Stimulated activated CD4-positive, alpha-beta T cell treated with anti-CD3 and anti-CD28 coated beads, Interleukin-4, amount 100 ng/mL, for 24 hours (primary cell): Measurements from ENCODE around the gene SH3YL1.

Experiments used
- DNase-seq: peaks from one replicate; pipeline ENCODE4 v3.0.0-alpha.2; 2020

The SH3YL1 gene

DNA sequence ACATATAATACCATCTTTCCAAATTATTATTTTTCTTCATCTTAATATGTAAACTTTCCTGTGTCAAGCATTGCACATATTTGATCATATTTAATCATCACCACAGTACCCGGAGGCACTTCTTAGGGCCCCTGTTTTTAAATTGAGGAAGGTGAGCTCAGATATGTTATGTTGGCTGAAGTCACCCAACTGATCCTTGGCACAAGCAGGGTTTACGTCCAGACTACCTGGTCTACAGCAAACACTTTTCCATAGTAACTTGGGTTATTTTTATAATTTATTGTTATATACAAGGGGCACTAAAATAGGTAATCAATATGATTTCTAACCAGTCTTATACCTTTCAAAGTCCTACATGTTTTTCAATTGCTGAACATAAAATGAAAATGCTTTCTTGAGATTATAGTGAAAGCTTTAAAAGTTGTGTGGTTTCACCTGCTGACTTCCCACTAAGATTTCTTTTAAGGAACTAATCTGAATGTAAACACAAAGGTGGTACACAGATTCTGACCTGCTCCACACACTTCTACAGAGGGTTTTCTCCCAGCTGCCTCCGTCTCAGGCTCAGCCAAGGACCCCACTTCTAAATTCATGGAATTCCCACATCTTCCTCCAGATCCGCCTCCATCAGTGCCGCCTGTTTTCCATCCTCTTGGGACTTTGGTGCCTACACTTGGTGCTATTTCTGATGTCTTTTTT lies 52.2 kb downstream of the SH3YL1 start:
- DNase-seq = no peak

DNA sequence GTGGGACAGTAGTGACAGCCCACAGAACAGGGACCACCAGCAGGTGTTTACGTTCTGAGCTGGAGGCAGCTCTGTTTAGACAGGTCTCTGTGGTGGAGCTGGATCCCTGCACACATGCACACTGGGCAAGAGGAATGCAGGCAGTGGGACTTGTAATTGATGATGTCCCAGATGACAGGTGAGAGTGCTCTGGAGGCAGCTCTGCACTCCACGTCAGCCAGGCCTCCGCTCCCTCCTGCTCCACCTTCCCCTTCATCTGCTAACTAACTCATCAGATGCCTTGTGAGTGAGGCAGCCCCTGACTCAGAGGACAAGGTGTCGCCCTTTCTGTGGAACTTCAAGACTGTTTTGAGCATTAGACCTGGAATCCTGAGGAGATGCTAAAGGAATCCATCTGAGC lies 53.2 kb downstream of the SH3YL1 start:
- no peak for DNase-seq

DNA sequence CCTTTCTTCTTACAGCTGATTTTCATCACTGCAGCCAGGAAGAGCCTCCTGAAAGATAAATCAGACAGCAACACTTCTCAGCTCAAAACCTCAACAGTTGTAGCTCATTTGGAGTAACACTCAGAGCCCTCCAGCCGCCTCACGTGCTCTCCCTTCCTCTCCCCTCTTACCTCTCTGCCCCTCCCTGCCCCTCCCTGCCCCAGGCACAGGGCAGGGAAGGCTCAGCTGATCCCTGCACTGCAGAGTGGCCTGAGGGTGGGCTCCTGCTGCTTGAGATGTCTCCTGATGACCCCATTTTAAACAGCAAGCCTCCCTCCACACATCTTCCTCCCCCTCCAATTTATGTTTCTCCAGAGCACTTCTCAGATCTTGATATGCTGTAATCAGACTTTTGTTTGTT lies 54.4 kb downstream of the SH3YL1 start:
- DNase-seq = no peak

DNA sequence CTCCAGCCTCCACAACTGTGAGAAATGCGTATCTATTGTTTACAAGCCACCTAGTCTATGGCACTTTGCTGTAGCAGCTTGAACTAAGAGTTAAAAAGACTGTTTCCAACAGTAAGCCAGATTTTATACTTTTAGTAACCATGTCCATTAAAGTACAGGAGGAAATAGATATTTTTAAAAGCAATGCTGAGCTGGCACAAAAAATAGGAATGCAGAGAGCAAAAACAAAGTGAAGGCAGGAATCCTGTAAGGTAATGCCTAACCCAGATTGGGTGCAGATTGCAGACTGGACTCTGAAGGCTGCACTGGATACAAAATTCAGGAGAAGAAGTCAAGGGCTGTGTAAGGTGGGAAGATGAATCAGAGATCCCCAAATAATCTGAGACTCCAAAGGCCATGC lies 55.5 kb downstream of the SH3YL1 start:
- no peak for DNase-seq

DNA sequence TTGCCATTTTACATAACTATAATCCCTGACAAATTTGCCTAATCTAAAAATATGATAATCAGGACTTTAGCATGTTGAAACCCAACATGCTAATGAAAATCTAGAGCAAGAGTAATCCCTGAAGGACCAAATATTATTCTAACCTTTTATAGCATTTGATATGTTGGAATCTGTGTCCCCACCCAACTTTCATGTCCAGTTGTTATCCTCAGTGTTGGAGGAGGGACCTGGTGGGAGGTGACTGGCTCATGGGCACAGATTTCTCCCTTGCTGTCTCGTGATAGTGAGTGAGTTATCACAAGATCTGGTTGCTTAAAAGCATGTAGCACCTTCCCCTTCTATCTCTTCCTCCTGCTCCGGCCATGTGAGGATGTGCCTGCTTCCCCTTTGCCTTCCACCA lies 59.8 kb downstream of the SH3YL1 start:
- no peak for DNase-seq

DNA sequence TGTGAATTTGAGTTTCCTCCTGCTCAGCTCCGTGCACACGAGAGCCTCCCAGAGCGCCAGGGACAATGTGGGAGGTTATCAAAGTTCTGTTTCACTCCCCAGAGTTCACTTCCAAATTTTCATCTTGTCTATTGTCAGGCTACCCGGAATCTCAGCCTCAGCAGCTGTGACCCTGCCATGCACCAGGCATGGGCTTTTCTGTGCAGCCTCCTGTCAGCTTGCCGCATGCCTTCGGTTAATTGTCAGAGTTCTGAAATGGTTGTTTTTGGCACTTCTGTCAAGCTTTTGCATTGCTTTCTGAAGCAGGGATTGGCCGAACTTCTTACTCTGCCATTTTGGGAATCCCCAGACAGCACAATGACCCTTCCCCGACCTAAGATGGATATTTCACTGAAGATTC lies 60.4 kb downstream of the SH3YL1 start:
- DNase-seq = no peak

DNA sequence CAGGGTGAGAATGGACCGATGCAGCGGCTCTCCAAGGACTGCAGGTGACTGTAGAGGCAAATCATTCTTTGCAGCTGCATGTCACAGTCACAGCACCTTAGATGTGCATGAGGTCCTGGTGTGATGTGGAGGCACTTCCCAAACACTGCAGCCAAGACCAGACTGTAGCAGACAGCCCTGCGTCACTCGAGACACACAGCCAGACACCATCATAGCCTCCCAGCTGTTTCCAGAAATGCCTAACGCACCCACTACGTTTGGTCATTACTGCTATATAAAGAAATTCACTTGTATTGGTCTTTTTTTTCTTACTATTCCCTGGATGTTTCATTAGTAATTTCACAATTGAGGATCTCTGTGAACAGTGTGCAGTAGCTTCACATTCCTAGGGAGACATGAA lies 60.9 kb downstream of the SH3YL1 start:
- DNase-seq = no peak

DNA sequence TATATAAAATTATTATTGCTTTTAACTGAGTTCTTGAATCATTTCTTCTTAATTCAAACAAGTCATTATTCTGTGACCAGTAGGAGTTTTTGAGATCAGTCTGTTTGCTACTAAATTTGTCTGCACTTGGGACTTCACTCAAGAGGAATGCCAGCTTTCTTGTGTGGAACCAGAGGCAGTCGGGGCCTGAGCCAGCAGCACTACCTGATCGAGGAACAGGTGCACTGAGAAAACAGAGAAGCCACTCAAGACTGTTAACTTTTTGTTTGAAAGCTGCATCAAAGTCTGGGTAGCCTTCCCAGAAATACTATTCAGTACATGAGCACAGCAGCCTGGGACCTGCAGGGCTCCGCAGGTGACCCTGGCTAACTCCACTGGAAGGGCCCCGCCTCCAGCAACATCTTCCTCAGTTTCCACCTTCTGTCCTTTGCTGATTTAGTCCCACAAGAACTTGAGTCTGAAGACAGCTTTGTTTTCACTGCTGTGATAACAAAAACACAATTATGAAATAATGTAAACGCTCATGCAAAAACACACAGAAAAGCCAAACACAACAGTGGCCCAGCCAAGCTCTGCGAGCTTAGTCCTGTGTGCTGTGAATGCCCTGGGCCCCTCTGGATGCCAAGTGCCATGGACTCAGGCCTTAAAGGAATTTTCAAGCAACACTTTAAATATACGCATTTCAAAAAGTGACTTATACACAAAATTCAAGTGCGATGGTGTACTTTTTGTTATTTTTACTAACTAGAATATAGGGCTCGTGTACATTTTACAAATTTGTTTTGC lies 62.0 kb downstream of the SH3YL1 start:
- no peak for DNase-seq

DNA sequence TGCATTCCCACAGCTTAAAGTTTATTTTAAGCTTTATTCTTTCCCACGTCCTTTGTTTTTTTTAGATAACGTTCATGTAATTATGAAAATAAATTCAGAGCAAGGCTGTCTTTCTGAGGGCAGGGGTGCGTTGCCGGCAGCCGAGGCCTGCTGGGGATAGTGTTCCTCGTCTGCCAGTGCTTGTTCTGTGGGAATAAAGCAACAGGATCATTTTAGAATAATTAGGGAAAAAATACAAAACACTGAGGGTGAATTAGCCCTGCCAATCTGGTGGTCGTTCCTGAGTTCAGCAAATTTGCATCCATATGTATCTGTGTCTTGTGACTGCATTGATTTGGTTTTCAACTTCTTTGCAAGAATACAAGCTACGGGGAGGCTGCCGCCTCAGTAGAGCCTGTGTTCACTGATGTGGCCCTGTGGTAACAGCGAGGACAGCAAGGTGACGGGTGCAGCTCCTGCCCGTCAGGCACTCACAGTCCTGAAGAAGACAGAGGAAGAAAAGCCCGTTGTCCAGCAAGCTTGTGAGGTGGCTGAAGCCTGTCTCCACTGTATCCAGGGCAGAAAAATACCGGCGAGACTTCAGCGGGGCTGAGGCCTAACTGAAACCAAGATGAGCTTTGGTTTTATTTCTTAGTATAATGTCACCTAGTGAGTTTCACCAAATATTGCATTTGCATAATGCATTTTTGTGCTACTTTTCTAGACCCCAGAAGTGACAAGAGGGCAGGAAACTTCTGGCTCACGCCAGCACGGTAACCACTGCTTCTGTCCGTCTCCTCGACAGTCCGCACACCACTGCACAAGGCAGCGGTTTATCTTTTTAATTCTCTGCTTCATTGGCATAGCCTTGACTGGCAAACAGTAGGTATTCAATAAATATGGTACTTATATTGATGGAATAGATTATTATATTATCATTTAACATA lies 64.5 kb downstream of the SH3YL1 start:
- DNase-seq = no peak

DNA sequence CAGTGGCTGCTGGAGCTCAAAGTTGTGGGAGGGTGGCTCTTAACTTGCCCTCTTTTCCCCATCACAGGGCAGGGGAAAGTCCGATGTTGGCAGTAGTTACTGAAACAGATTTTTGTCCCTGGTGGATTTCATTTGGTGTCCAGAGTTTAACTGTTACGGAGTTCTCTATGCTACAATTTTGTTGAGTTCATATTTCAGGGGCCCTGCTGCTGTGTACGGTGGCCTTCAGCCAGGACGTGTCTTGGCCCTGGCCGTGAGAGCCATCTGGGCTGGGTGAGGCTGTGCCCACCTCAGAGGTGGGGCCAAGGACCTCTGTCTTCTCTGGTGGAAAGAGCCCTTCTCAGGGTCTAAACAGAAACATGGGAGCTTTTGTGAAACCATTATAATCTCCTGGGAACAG lies 67.4 kb downstream of the SH3YL1 start:
- no peak for DNase-seq

DNA sequence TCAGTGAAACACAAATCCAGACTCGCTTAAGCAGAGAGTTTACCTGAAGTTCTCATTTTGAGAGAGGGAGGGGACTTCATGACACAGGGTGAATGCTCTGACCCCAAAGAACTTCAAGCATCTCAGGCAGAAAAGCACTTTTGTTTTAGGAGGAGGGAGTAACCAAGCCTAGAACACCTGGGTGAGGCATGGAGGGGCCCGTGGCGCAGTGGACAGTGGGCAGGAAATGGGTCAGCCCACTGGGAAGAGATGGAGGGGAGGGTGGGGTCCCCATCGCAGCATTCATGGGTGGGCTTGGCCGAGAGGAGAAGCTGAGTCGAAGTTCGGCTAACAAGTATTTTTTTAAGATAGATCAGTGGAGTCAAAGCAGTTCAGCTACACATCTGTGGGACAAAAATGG lies 67.9 kb downstream of the SH3YL1 start:
- no peak for DNase-seq

DNA sequence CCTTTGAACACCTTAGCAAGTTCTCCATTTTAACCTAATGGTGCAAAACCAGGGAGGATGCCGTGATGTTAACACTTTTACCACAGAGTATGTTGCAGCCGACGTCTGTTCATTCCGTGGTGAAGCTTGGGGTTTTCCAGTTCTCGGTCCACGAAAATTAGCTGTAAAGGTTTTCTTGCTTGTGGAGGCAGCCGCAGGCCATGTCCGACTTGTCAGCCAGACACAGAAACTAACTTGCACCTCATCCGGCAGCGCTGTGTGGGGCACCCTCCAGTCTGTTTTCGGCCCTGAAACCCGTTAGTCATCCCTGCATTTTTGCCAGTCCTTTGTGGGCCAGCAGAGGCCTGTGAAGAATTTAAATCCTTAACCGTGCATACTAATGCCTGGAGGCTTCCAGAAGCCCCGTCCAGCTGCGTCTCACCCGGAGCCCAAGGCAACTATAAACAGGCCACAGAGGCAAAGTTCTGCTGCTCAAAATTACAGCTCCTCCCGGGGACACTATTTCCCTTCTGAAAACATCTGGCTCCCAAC lies 70.6 kb downstream of the SH3YL1 start:
- DNase-seq = no peak

DNA sequence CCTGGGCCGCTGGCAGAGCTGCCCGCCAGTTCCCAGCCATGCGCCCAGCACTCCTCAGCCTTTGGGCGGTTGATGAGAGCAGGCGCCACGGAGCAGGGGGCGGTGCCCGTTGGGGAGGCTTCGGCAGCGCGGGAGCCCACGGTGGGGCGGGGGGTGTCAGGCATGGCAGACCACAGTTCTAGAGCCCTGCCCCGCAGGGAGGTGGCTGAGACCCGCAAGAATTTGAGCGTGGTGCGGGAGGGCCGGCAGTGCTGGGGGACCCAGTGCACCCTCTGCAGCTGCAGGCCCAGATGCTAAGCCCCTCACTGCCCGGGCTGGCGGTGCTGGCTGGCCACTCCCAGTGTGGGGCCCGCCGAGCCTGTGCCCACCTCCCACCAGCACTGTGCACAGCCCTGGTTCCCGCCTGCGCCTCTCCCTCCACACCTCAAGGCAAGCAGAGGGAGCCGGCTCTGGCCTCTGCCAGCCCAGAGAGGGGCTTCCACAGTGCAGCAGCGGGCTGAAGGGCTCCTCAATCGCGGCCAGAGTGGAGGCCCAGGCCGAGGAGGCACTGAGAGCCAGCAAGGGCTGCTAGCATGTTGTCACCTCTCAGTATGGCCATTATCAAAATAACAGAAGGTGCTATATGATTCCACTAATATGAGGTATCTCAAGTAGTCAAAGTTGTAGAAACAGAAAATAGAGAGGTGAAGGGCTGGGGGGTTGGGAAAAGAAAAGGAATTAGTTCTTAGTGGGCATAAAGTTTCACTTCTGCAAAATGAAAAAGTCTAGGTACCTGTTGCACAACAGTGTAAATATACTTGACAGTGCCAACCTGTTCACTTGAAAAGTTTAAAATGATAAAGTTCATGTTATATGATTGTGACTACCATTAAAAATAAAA lies 72.3 kb downstream of the SH3YL1 start:
- DNase-seq = no peak

DNA sequence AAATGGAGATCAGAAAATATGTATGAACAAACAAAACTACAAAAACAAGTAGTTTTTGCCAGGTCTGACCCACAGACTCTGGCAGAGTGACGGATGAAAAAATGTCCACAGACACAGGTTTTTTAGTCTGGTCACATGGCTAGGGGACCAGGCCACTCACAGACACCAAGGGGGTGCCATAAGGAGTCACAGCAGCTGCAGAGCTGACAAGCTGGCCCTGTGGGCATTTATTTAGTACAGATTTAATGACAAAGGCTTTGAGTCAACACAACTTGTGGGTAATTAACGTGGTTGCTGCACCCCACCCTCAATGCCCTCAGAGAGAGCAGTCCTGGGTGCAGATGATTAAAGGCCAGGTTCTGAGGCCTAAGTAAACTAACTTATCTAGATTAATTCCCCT lies 76.0 kb downstream of the SH3YL1 start:
- DNase-seq = no peak

DNA sequence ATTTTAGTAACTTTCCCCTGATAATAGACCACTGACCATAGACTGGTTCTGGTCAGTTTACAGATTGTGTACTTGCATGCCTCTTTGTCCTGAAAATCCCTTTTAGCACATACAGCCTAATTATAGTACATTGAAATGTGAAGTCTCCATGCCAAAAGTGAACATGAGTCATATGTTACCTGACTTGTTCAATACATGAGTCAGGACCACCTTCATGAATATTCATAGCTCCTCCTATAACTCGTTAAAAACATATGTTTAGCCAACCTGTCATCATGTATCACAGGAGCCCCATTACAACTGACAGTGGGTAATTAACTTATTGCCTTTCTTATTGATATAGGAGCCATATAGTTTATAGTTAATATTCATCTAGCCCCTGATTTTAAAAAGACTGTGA lies 78.6 kb downstream of the SH3YL1 start:
- no peak for DNase-seq

DNA sequence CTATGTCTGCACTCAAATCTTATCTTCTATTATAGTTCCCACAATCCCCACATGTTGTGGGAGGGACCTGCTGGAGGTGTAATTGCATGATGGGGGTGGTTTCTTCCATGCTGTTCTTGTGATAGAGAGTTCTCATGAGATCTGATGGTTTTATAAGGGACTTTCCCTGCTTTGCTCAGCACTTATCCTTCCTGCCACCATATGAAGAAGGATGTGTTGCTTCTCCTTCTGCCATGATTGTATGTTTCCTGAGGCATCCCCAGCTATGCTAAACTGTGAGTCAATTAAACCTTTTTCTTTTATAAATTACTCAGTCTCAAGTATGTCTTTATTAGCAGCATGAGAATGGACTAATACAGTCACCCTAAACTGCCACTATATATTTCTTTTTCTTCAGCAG lies 79.1 kb downstream of the SH3YL1 start:
- no peak for DNase-seq

DNA sequence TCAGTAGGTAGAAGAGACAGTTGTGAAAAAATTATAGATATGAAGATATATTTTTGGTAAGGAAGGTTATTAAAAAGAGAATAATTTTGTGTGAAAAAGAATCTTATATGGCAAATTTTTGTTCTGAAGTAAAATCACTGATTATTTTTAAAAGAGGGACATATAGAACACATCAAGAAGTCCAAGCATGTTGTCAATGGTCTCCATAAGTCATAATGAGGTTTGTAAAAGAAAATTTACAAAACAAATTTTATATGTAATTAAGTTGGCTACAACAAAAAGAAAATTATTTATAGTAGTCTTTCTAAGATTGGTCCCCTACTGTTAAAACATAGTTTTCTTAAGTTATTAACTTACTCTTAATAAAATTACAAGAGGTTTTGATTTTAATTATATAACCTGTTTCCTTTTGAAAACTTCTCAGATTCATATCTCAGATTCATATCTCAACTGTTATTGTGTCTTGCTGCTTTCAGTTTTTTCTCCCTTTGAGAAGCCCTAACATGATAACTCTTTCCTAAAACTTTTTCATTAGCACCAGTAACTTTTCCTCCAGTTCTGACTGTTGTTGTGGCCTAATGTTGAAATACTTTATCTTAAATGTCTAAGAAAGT lies 81.2 kb downstream of the SH3YL1 start:
- no peak for DNase-seq

DNA sequence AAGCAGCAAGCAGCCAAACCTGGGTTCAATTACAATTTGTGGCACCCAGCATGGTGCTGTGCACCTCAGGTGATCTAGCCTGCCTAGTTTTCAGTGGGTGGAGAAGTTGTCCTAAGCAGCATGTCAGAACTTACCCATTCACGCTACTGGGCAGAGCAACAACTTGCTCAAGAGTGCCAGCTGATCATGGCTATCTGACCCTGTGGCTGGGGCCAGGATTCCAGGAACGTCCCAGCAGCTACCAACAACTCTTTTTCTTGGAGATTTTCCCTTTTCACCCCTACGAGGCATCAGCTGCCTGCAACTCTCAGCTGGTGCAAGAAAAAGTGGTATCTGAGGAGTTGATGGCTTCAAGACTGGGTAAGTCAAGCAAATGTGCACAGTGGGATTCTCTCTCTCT lies 83.5 kb downstream of the SH3YL1 start:
- DNase-seq = no peak

DNA sequence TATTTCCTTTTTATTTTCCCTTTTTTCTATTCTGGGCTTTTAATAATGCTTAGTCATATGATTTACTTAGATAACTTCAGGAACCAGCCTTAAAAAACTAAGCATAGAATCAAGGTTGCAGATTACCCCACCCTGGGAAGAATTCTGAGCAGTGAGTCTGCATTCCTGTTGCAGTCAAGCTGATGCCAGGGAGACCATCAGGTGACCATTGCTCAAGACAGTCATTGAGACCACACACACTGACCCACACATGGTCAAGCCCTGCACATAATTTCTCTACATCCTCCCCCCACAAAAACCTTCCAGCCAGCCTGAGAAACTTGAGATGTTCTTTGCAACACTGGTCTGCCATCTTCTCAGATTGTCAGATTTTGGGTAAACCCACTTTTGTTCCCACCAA lies 83.9 kb downstream of the SH3YL1 start:
- no peak for DNase-seq

DNA sequence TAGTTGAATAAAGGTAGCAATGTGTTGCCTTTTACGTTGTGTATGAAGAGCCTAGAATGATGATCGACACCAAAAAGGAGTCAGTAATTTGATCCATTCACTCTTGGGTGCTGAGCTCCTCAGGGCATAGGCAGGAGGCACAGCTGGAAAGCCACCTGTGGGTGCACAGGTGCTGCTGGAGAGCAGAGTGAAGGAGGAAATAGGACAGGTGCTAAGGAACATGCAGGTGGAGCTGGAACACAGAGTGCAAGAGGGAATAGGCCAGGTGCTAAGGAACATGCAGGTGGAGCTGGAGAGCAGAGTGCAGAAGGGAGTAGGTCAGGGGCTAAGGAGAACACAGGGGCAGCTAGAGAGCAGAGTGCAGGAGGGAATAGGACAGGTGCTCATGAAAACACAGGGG lies 86.1 kb downstream of the SH3YL1 start:
- DNase-seq = no peak

DNA sequence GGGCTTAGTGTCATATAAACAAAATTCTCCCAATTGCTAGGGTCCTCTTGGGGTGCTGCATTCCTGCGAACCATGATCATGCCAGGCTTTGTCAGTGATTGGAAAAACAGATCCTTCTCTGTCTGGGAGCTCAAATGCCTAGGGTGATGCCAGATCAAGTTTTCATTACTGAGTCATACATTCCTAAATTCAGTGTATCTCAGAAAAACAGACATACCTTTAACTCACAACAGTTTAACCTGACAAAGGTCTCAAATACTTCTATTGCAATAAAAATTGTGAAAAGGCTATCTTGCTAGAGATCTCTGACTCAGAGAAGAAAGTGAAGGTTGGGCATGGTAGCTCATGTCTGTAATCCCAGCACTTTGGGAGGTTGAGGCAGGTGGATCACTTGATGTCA lies 86.9 kb downstream of the SH3YL1 start:
- no peak for DNase-seq
